Right ventricle myocardium superior (tissue), 1 donor: ENCODE data around the gene TEAD2. TPM values are rescaled to one million over a fixed set of nuclear protein-coding genes. Genes with fewer than 3 reads are reported as not detected.
"Not testable (repeated sequence)": the region's sequence is repeated elsewhere in the genome, so short reads cannot be mapped to it uniquely, and the experiment has no call there.

Experiments used
- ATAC-seq: fragments of 200-7000 bp; cut with Tn5 transposase; one replicate; pipeline ENCODE4 v1.9.1; 2020; ENCODE audit warnings: mild to moderate bottlenecking; ENCODE audit not compliant: poor library complexity
- DNase-seq: peaks from one replicate; pipeline ENCODE4 v3.0.0-alpha.2; 2020
- intact Hi-C: fragments of 100-400 bp; cut with DNase I; formaldehyde crosslinking; loops from one replicate; pipeline ENCODE4 v1.11.2; 2022
- total RNA-seq: library from RNA; stranded (reverse); fragmentation: NEBNext Ultra II Directional; extraction: Animal tissue kit (Norgen Biotek cat#: 25700); gene quantifications from one replicate; pipeline ENCODE4 v1.2.1, GENCODE V29; 2021
- donor health status: DM: no; HTN: yes; CAD: no; lungs with severe emphysema.

Gene TEAD2
- total RNA-seq, 1 donor from 2014 or later = 57.9 TPM

DNA sequence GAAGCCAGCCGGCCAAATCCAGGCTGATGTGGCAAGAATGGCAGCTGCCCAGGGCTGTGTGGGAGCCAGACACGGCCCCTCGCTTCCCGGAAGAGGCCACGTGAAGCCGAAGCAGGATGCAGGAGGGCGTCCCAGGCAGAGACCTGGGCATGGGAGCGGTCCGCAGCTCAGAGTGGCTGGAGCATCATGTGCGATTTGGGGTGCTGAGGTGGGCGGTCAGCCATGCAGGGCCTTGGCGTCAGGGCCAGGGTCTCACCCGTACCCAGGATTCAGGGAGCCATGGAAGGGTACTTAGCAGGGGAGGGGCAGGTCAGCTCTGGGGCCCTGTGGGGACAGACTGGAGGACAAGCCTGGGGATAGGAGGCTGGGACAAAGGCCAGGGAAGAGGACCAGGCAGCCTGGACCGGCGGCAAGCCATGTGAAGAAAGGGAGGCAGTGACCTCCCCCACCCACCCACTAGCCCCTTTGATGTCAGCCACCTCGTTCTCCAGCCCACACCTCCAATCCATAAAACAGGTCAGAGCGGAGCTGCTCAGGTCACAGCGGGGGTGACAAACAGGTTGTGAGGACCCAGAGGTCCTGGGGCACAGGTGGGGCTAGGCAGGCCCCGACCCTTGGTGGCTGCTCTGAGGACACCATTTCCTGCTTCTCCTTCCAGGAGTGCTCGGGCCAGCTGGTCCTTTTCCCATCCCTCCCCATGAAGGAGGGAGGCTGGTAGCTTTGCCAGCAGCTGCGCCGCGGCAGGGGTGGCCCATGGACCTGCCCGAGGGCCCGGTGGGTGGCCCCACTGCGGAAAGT lies 28.1 kb upstream of the TEAD2 start:
- intact Hi-C loops = loop anchor here (10.0 kb wide), 1 partner anchor 154 kb away; no protein-coding TSS in a partner anchor
- no peak for DNase-seq
- no peak for ATAC-seq

DNA sequence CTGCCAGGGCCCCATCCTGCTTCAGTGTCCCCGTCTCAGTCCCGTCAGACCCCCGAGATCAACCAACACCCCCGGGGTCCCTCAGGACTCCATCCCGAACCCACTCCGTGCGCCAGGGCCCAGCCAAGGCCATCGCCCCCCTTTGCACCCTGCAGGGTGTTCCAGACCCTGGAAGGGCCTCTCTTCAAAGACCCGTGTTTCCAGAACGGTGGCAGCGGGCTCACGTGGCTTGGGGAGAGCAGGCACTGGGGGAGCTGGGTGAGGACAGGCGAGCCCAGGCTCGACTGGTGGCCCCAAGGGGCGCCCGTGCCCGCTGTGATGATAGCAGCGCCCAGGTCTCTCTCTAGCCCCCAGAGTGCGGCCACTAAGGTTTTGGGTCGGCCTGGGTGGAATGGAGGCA lies 27.2 kb upstream of the TEAD2 start:
- intact Hi-C loops = no loop called here
- ATAC-seq (no peak), DNase-seq (no peak)

DNA sequence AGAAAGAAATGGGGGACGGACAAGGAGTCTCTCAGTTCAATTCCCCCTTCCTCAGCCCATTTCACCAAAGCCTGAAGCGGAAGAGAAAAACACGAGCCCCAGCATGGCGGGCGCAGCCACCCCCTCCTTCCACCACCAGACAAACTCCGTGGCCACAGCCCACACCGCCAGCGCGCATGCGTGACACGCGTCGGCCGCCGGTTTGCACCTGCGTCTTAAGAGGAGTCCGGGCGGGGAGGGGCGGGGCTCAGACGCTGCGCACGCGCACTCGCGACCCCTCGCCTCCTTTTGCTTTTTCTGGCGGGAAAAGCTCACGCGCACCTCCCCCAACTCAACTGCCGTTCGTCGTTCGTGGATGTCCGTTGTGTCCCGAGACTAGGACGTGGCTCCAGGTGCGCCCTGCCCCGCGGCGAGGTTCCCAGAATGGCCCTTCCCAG lies 25.7 kb upstream of the TEAD2 start, which contains the start of gene KASH5:
TSS of gene KASH5 (plus strand) at position 314 of the 437 bp plus-strand sequence. CDS start 2,635 bp downstream, outside the sequence.
- ATAC-seq (peak; percentile 86), DNase-seq (peak; percentile 87)
- intact Hi-C loops = no loop called here

DNA sequence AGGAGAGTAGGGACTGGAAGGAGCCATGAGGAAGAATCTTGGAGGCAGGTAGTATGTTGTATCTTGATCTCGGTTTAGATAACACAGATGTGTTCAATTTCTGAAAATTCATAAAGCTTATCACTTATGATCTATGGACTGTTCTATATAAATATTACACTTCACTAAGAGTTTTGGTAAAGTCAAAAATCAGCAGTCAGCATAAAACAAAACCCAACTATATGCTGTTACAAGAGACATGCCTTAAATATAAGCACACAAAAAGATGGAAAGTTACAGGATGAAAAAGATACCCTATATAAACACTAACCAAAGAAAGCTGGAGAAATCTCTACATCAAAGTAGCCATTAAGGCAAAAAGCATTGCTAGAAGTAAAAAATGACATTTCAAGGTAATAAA lies 21.4 kb upstream of the TEAD2 start:
- intact Hi-C loops = no loop called here
- no peak for ATAC-seq
- no peak for DNase-seq

DNA sequence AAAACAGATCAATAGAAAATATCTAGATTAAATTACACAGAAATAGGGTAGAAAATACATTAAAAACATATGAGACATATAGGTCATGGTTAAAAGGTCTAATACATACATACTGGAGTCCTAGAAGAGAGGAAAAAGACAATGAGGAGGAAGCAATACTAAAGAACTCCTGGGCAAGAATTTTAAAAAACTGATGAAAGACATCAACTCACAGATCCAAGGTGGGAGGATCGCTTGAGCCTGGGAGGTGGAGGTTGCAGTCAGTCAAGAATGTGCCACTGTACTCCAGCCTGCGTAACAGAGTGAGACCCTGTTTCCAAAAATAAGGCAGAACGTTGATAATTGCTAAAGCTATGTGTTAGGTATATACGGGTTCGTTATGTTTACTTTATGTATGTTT lies 20.4 kb upstream of the TEAD2 start:
- no peak for ATAC-seq
- DNase-seq = no peak
- intact Hi-C loops = no loop called here

DNA sequence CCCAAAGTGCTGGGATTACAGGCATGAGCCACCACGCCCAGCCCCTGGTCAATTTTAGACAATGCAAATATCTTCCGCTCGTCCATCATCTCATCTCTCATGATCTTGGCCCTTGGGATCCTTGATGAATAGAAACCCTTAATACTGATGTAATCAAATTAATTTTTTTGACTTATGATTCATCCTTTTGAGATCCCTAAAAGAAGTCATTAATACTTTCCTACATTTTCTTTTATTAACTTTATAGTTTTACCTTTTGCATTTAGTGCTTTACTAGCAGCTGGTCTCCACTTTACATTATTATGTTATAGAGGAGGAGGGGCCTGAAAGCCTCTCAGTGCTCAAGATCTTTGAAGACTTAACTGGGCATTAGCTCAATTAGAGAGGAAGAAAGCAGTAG lies 18.2 kb upstream of the TEAD2 start:
- intact Hi-C loops = no loop called here
- DNase-seq = no peak
- no peak for ATAC-seq

DNA sequence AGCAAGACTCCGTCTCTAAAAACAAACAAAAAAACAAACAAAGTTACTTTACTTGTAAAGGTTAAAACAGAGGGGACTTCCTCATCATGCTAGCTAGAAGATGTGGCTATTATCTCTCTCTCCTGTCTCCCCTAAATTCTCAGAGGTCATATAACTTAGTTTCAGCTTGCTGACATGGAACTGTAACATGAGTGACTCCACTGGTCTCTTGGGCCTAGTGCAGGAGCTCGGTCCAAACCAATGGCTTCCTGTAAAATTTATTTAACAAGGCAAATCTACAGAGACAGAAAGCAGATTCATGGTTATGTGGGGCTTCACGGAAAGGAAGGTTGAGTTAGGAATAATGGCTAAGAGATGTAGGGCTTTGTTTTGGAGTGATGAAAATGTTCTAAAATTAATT lies 16.3 kb upstream of the TEAD2 start:
- intact Hi-C loops = no loop called here
- ATAC-seq (no peak), DNase-seq (no peak)

DNA sequence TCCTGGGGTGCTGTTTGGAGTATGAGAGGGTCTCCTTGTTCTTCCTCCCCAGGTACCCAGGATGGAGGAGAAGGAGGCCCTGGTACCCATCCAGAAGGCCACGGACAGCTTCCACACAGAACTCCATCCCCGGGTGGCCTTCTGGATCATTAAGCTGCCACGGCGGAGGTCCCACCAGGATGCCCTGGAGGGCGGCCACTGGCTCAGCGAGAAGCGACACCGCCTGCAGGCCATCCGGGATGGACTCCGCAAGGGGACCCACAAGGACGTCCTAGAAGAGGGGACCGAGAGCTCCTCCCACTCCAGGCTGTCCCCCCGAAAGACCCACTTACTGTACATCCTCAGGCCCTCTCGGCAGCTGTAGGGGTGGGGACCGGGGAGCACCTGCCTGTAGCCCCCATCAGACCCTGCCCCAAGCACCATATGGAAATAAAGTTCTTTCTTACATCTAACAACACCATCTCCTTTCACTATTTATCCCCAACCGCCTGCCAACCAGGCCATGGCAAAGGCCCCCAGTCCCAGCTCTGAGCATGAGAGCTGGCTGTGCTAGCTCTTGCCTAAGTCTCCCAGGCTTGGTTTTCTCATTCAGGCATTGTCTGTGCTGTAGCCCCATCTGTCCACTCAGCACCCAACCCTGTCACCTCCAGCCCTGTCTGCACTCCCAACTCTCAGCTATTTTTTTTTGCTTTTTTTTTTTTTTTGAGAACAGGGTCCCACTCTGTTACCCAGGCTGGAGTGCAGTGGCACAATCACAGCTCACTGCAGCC lies 12.6 kb upstream of the TEAD2 start:
- no peak for ATAC-seq
- DNase-seq = no peak
- intact Hi-C loops = no loop called here

DNA sequence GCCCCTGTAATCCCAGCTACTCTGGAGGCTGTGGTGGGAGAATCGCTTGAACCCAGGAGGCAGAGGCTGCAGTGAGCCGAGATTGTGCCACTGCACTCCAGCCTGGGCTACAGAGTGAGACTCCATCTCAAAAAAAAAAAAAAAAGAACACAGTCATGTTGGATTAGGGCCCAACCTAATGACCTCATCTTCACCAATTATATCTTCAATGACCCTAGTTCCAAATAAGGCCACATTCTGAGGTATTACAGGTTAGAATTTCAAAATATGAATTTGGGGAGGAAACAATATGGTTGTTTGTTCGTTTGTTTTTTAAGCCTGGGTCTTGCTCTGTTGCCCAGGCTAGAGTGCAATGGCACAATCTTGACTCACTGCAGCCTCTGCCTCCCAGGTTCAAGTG lies 11.0 kb upstream of the TEAD2 start:
- intact Hi-C loops, ATAC-seq, DNase-seq: not testable (repeated sequence)

DNA sequence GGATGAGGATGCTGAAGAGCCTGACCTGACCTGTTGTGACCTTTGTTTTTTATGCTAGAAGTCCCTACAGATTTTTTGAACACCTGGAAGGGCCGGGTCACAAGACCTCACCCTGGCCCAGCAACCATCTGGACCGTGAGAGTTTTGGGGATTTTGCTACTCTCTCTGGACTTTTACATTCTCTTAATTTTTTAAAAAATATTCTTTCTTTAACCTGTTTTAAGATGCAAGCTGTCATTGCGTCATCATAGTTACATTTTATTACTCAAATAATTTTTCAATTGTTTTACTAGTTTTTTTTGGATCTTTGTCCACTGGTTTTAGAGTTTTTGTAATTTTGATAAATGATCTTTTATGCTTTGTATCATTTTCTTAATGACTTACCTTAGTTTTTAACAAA lies 9.0 kb upstream of the TEAD2 start:
- intact Hi-C loops = no loop called here
- ATAC-seq = no peak
- DNase-seq = no peak

DNA sequence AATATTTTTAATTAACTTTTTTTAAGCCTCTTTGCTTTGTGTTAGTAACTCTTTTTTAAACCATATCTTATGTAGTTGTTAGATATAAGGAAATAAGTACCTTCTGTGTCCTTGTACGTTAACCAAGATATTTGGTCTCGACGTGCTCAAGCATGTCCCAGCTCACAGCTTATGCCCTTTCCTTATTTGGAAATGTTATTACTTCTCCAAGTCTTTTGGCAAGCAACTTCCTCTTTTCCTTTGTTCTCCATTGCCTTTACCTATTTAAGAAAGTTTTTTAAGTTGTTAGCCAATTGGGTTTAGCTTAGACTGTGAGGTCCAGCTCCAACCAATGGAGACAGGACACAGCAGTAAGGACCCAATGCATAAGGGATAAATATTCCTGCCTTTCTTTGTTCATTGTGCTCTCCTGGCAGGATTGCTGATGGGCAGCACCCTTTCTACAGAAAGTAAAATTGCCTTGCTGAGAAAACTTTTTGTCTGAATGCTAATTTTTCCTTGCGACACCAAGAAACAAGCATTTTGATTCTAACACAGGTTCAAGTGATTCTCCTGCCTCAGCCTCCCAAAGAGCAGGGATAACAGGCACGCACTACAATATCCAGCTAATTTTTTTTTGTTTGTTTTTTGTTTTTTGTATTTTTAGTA lies 6.6 kb upstream of the TEAD2 start:
- intact Hi-C loops = no loop called here
- no peak for ATAC-seq
- DNase-seq = no peak

DNA sequence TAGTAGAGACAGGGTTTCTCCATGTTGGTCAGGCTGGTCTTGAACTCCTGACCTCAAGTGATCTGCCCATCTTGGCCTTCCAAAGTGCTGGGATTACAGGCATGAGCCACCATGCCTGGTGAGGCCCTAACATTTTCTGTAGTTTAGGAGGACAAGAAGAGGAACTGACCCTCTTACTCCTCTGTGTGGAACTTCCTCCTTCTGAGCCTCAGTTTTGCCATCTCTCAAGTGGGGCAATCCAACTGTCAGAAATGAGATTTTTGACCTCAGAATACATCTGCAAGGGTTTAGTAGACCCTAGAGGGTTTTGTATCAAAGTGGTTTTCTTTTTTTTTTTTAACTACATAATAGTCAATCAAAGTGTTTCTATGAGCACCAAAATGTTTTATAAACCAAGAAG lies 3.9 kb upstream of the TEAD2 start:
- DNase-seq (no peak), ATAC-seq (no peak)
- intact Hi-C loops = no loop called here

DNA sequence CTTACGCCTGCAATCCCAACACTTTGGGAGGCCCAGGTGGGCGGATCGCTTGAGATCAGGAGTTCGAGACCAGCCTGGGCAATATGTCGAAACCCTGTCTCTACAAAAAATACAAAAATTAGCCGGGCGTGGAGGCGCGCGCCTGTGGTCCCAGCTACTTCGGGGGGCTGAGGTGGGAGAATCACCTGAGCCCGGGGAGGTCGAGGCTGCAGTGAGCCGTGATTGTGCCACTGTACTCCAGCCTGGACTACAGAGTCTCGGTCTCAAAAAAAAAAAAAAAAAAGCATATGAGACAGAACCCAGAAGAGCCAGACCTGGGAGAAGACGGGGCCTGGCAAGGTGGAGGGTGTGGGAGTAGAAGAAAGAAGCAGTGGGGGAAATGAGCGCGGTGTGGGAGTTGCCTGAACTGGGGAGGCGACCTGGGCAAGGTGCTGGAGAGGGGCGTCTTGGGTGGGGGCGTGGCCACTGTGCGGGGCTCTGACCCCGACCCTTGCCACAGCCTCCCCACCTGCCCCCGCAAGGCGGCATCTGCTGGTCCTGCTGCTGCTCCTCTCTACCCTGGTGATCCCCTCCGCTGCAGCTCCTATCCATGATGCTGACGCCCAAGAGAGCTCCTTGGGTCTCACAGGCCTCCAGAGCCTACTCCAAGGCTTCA lies 2.0 kb upstream of the TEAD2 start:
- DNase-seq = peak; percentile 51
- ATAC-seq = no peak
- intact Hi-C loops = no loop called here

DNA sequence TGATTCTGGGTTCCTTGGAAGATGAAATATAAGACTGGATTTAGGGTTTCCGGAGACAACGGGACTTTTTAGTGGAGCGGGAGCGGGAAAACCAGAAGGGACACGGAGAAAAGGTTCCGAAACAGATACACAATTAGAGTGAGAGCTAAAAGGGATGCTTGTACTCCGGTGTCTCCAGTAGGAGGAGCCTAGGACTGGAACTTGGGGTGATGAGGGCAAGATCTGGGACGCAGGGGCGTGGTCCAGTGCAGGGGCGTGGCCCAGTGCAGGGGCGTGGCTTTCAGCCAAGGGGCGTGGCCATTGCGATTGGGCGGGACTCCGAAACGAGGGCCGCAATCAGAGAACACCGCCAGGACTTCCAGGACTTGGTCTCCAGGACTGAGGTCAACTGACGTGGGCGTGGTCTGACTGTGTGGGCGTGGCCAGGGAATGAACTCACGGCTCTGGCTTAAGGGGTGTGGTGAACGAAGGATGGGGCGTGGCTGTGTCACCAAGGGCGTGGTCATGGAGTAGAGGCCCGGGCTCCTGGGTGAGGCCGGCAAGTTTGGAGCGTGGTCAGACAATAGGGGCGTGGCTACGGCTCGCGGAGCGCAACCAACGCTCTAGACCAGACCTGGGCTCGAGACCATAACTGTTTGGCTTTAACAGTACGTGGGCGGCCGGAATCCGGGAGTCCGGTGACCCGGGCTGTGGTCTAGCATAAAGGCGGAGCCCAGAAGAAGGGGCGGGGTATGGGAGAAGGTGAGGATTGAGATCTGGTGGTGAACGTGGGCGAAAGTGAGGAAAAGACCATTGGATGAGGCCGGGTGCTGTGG lies 1.3 kb upstream of the TEAD2 start, which contains the start of gene DKKL1:
TSS of gene DKKL1 (plus strand) at position 610 of the 815 bp plus-strand sequence. CDS start at position 732, 122 bp downstream.
- peak; percentile 99 for DNase-seq

DNA sequence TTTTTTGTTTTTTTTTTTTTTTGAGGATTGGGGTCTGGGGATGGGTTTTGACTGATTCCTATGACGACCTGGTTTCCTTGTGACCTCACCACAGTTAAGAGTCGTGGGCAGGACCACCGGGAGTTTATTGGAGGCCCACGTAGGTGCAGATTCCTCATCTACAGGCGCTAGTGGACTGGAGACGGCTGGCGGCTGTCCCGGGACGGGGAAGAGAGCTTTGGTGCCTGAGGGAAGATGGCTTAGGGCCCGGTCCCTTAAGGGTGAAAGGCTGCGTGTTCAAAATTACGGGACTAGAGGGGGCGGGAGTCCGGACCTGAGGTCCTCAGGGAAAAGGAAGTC lies 682 bp upstream of the TEAD2 start:
- intact Hi-C loops = no loop called here
- DNase-seq (peak; percentile 69), ATAC-seq (peak; percentile 3)

More for the DNA sequence above, 1.3 kb upstream of the TEAD2 start, which contains the start of gene DKKL1:
- intact Hi-C loops = no loop called here
- ATAC-seq = peak; percentile 89

DNA sequence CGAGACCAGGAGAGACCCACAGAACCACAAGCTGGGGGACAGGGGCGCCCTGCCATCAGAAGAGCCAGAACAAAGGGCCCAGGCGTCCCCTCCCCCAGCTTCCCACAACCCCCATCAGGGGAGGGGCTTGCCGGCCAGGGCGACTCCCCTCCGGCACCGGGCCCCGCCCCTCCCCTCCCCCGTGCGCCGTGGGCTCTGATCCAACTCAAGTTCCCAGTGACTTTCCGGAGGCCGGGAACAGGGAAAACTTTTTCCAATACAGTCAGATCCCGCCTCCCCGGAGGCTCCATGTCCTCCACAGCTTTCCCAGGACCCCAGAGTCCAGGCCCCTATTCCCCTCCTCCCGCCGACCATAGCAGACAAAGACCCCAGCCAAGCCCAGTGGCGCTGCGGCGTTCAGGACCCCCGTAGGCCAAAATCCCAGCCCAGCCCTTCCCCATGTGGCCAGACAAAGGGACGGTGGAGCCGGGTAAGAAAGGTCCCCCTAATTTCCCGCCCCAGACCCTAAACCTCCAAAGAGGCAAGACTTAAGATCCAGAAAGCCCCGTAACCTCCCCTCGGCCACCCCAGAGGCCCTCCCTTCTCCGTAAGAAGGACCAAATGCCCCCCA lies 673 bp downstream of the TEAD2 start:
- ATAC-seq (peak; percentile 67), DNase-seq (peak; percentile 85)
- intact Hi-C loops = no loop called here
